ENCODE measurements around the gene SUCO. TPM values are rescaled to one million over a fixed set of nuclear protein-coding genes. Genes with fewer than 3 reads are reported as not detected.
A peak's percentile ranks its signal among the peaks of the same experiment; 100 is the strongest.

Gene SUCO
- total and polyA plus RNA-seq, 2 of the 13 experiments (the other 11 are each of a cell fraction or from before 2014, with no cell fraction given): 12.6 to 25.5 TPM

DNA sequence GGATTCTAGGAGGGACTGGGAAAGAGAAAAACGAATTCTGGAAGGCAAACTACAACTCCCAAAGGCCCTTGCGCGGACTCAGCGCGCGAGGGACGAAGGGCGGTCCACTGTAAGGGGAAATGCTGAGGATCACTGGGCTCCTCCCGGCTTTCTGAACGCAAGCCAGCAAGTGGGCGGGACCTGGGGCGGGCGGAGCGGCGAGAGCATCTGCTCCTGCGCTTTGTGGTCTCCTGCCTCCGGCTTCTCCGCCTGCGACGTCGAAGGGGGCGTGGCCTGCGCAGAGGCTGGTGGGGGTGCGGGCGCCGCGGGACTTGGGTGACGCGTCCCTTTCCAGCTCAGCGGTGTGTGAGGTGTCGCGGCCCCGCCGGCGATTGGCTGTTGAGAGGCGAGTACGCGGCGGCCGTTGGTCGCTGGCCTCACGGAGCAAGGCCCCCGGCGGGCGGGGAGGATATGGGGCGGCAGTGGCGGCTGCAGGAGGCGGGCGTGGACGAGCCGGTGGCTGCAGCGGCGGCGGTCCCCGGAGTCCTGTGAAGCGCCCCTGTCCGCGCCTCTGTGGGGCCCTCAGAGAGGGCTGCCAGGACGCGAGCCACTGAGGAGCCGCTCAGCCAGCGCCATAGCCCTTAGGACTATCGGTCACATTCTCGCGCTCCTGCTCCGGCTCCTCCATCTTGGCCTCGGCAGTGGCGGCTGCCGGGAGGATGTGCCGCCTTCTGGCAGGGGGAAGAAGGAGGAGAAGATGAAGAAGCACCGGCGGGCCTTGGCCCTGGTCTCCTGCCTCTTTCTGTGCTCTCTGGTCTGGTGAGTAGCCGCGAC is at the start of gene SUCO (continued):
- TF ChIP-seq MTA3 (CRISPR knock-in tag; IDR thresholded peaks at IDR 0.05) (no peak), THAP11 (CRISPR knock-in tag; IDR thresholded peaks at IDR 0.05) (peak; percentile 91), NBN (conservative IDR thresholded peaks at IDR 0.05) (no peak), KDM5A (IDR thresholded peaks at IDR 0.05; ENCODE audit: borderline replicate concordance, low read length) (no peak), IRX3 (CRISPR knock-in tag; IDR thresholded peaks at IDR 0.05; ENCODE audit: borderline replicate concordance, low read depth) (no peak), ZFX (CRISPR knock-in tag; IDR thresholded peaks at IDR 0.05; ENCODE audit: low read depth) (peak; percentile 23), ZNF230 (CRISPR knock-in tag; IDR thresholded peaks at IDR 0.05) (0 out of 2 replicates have a peak, but pooled peaks have one; percentile 56), SYNCRIP (IDR thresholded peaks at IDR 0.05; ENCODE audit: insufficient read depth, low read depth, low read length) (no peak), KDM3A (CRISPR knock-in tag; IDR thresholded peaks at IDR 0.05; ENCODE audit: low read depth) (peak; percentile 81; the same call in 1 of the 2 replicates), CENPX (CRISPR knock-in tag; IDR thresholded peaks at IDR 0.05) (no peak), NFKBIZ (CRISPR knock-in tag; IDR thresholded peaks at IDR 0.05) (no peak), MIER2 (CRISPR knock-in tag; IDR thresholded peaks at IDR 0.05) (no peak), ZNF747 (CRISPR knock-in tag; IDR thresholded peaks at IDR 0.05; ENCODE audit: borderline replicate concordance) (peak; percentile 57; the same call in 1 of the 2 replicates), ZNF557 (CRISPR knock-in tag; IDR thresholded peaks at IDR 0.05) (no peak)
- TF ChIP-seq, protein P1, sequence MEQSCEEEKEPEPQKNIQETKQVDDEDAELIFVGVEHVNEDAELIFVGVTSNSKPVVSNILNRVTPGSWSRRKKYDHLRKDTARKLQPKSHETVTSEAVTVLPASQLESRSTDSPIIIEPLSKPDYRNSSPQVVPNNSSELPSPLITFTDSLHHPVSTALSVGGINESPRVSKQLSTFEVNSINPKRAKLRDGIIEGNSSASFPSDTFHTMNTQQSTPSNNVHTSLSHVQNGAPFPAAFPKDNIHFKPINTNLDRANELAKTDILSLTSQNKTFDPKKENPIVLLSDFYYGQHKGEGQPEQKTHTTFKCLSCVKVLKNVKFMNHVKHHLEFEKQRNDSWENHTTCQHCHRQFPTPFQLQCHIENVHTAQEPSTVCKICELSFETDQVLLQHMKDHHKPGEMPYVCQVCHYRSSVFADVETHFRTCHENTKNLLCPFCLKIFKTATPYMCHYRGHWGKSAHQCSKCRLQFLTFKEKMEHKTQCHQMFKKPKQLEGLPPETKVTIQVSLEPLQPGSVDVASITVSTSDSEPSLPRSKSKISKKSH (CRISPR knock-in tag; IDR thresholded peaks at IDR 0.05; ENCODE audit: borderline replicate concordance): peak; percentile 85; the same call in 1 of the 2 replicates
- TF ChIP-seq, protein P2, sequence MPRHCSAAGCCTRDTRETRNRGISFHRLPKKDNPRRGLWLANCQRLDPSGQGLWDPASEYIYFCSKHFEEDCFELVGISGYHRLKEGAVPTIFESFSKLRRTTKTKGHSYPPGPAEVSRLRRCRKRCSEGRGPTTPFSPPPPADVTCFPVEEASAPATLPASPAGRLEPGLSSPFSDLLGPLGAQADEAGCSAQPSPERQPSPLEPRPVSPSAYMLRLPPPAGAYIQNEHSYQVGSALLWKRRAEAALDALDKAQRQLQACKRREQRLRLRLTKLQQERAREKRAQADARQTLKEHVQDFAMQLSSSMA (CRISPR knock-in tag; IDR thresholded peaks at IDR 0.05): 0 out of 2 replicates have a peak, but pooled peaks have one; percentile 33
- TF ChIP-seq, protein P3, sequence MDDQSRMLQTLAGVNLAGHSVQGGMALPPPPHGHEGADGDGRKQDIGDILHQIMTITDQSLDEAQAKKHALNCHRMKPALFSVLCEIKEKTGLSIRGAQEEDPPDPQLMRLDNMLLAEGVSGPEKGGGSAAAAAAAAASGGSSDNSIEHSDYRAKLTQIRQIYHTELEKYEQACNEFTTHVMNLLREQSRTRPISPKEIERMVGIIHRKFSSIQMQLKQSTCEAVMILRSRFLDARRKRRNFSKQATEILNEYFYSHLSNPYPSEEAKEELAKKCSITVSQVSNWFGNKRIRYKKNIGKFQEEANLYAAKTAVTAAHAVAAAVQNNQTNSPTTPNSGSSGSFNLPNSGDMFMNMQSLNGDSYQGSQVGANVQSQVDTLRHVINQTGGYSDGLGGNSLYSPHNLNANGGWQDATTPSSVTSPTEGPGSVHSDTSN (CRISPR knock-in tag; IDR thresholded peaks at IDR 0.05; ENCODE audit: borderline replicate concordance): no peak
- TF ChIP-seq, protein P4, sequence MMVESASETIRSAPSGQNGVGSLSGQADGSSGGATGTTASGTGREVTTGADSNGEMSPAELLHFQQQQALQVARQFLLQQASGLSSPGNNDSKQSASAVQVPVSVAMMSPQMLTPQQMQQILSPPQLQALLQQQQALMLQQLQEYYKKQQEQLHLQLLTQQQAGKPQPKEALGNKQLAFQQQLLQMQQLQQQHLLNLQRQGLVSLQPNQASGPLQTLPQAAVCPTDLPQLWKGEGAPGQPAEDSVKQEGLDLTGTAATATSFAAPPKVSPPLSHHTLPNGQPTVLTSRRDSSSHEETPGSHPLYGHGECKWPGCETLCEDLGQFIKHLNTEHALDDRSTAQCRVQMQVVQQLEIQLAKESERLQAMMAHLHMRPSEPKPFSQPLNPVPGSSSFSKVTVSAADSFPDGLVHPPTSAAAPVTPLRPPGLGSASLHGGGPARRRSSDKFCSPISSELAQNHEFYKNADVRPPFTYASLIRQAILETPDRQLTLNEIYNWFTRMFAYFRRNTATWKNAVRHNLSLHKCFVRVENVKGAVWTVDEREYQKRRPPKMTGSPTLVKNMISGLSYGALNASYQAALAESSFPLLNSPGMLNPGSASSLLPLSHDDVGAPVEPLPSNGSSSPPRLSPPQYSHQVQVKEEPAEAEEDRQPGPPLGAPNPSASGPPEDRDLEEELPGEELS (CRISPR knock-in tag; IDR thresholded peaks at IDR 0.05): peak; percentile 69
- TF ChIP-seq, protein P5, sequence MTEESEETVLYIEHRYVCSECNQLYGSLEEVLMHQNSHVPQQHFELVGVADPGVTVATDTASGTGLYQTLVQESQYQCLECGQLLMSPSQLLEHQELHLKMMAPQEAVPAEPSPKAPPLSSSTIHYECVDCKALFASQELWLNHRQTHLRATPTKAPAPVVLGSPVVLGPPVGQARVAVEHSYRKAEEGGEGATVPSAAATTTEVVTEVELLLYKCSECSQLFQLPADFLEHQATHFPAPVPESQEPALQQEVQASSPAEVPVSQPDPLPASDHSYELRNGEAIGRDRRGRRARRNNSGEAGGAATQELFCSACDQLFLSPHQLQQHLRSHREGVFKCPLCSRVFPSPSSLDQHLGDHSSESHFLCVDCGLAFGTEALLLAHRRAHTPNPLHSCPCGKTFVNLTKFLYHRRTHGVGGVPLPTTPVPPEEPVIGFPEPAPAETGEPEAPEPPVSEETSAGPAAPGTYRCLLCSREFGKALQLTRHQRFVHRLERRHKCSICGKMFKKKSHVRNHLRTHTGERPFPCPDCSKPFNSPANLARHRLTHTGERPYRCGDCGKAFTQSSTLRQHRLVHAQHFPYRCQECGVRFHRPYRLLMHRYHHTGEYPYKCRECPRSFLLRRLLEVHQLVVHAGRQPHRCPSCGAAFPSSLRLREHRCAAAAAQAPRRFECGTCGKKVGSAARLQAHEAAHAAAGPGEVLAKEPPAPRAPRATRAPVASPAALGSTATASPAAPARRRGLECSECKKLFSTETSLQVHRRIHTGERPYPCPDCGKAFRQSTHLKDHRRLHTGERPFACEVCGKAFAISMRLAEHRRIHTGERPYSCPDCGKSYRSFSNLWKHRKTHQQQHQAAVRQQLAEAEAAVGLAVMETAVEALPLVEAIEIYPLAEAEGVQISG (CRISPR knock-in tag; IDR thresholded peaks at IDR 0.05): peak; percentile 66

Measured in HepG2 (cell line).